Upper lobe of left lung (tissue), 4 donors: ENCODE results near the gene FCN3.
A peak's percentile ranks its signal among the peaks of the same experiment; 100 is the strongest.

Experiments used
- CTCF ChIP-seq, 6 experiments: fragments of 450-650 bp in 4 of 6; fragments of 200-600 bp in 2 of 6; sonication (generic) in 2 of 6; IDR thresholded peaks; one replicate each; pipeline ENCODE4 v1.5.1; 2016 to 2019; ENCODE audit warnings: antibody characterized with exemption in 6 of 6
- EP300 ChIP-seq, 4 donors: sonication (generic); formaldehyde crosslinking; IDR thresholded peaks; one replicate each; pipeline ENCODE4 v1.5.1; 2017; ENCODE audit warnings: antibody characterized with exemption in 4 of 4, control low read depth in 2 of 4
- POLR2A ChIP-seq, 4 donors: fragments of 450-650 bp; IDR thresholded peaks; one replicate each; pipeline ENCODE4 v1.5.1; 2016 to 2017; ENCODE audit warnings: antibody characterized with exemption in 4 of 4, mild to moderate bottlenecking in 2 of 4
- POLR2AphosphoS5 ChIP-seq, 2 donors: sonication (generic); formaldehyde crosslinking; IDR thresholded peaks; one replicate each; pipeline ENCODE4 v1.5.1; 2017; ENCODE audit warnings: antibody characterized with exemption in 2 of 2

GRCh38 chr1:27403065-27403726 lies 28.6 kb upstream of the FCN3 start:
- TF ChIP-seq EP300 (IDR thresholded peaks at IDR 0.05): no peak
- peak in 1 of 6 experiments; percentile 15 for TF ChIP-seq CTCF (IDR thresholded peaks at IDR 0.05)
- TF ChIP-seq POLR2A (IDR thresholded peaks at IDR 0.05): no peak
- peak in 1 of 2 donors; percentile 33 for TF ChIP-seq POLR2AphosphoS5 (IDR thresholded peaks at IDR 0.05)
